Smooth muscle cell (in vitro differentiated cells): ENCODE results near the gene CNDP1. TPM values are rescaled to one million over a fixed set of nuclear protein-coding genes. Genes with fewer than 3 reads are reported as not detected.

Source experiments
- DNase-seq: peaks from one replicate; lab custom pipeline; 2025; ENCODE audit not compliant: unreplicated experiment; lab: John Stamatoyannopoulos, UW
- H2AFZ ChIP-seq: fragments of 200-600 bp; sonication (generic); 2 replicates; pipeline ENCODE4 v1.6.0; 2016; ENCODE audit warnings: antibody characterized with exemption, low read depth, mild to moderate bottlenecking
- H3F3A ChIP-seq: fragments of 200-600 bp; sonication (generic); 2 replicates; pipeline ENCODE4 v1.6.0; 2017; ENCODE audit warnings: antibody characterized with exemption, low read depth
- H3K27ac ChIP-seq: fragments of 200-600 bp; sonication (generic); 2 replicates; pipeline ENCODE4 v1.5.1; 2016; ENCODE audit warnings: low read depth, mild to moderate bottlenecking
- H3K27me3 ChIP-seq: fragments of 200-600 bp; sonication (generic); 2 replicates; pipeline ENCODE4 v1.6.1; 2016; ENCODE audit warnings: low read depth, mild to moderate bottlenecking
- H3K36me3 ChIP-seq: fragments of 200-600 bp; sonication (generic); 2 replicates; pipeline ENCODE4 v1.5.1; 2016; ENCODE audit warnings: low read depth
- H3K4me1 ChIP-seq: fragments of 200-600 bp; sonication (generic); 2 replicates; pipeline ENCODE4 v1.5.1; 2016; ENCODE audit warnings: low read depth
- H3K4me2 ChIP-seq: fragments of 200-600 bp; sonication (generic); 2 replicates; pipeline ENCODE4 v1.6.0; 2016; ENCODE audit warnings: mild to moderate bottlenecking
- H3K4me3 ChIP-seq: fragments of 200-600 bp; sonication (generic); 2 replicates; pipeline ENCODE4 v1.5.1; 2016; ENCODE audit warnings: mild to moderate bottlenecking
- H3K79me2 ChIP-seq: fragments of 200-600 bp; sonication (generic); 2 replicates; pipeline ENCODE4 v1.6.0; 2016; ENCODE audit warnings: low read depth, mild to moderate bottlenecking
- H3K9ac ChIP-seq: fragments of 200-600 bp; sonication (generic); 2 replicates; pipeline ENCODE4 v1.6.0; 2016; ENCODE audit warnings: low read depth
- H3K9me3 ChIP-seq: fragments of 200-600 bp; sonication (generic); replicated peaks from 2 replicates; pipeline ENCODE4 v1.5.1; 2016; ENCODE audit warnings: low read depth
- H4K20me1 ChIP-seq: fragments of 200-600 bp; sonication (generic); 2 replicates; pipeline ENCODE4 v1.6.0; 2016; ENCODE audit warnings: low read depth
- WGBS: methylation state at CpG from one replicate; pipeline ENCODE4 v1.1.7; 2016; ENCODE audit warnings: low lambda C conversion rate; 5-methylcytosine and 5-hydroxymethylcytosine counted together
- polyA plus RNA-seq: library from polyadenylated mRNA; unstranded; fragments of >200 nt; fragmentation: Nextera tagmentation; extraction: Ambion mirVana; gene quantifications from 2 replicates; pipeline ENCODE4 v1.2.1, GENCODE V29; 2016
- total RNA-seq: library from RNA; depleted of rRNA; stranded (reverse); fragments of >200 nt; gene quantifications from 2 replicates; pipeline ENCODE4 v1.2.3, GENCODE V29; 2014
- TF ChIP-seq, protein P1 (sequence below): fragments of 200-600 bp; sonication (generic); IDR thresholded peaks from 2 replicates; pipeline ENCODE4 v1.5.1; 2017; ENCODE audit warnings: borderline replicate concordance, mild to moderate bottlenecking, antibody characterized with exemption; ENCODE audit not compliant: insufficient read depth, poor library complexity, severe bottlenecking

Gene CNDP1
- total and polyA plus RNA-seq, 2 experiments from 2014 or later, result not detected

DNA sequence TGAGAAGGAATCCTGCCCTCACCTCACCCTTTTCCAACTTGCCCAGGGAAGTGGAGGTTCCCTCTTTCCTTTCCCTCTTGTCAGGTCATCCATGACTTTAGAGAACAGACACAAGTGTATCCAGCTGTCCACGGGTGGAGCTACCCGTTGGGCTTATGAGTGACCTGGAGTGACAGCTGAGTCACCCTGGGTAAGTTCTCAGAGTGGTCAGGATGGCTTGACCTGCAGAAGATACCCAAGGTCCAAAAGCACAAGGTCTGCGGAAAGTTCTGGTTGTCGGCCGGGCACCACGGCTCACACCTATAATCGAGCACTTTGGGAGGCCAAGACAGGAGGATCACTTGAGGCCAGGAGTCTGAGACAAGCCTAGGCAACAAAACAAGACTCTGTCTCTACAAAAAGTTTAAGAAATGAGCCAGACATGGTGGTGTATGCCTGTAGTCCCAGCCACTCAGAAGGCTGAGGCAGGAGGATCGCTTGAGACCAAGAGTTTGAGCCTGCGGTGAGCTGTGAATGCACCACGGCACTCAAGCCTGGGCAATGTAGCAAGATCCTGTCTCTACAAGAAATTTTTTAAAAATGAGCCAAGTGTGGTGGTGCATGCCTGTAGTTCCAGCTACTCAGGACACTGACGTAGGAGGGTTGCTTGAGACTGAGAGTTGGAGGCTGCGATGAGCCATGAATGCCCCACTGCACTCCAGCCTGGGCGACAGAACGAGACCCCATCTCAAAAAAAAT, 14.0 kb upstream of the CNDP1 start:
- Histone ChIP-seq H3K4me2 (no peak overlapping the region), H3K9ac (no peak overlapping the region), H3K4me3 (no peak overlapping the region), H4K20me1 (peaks cover 14% of the 10 kb centered on the region), H3K79me2 (no peaks in the 10 kb centered on the region), H3F3A (no peaks in the 10 kb centered on the region), H3K36me3 (peaks cover 12% of the 10 kb centered on the region), H3K9me3 (no peaks in the 10 kb centered on the region), H3K27me3 (no peaks in the 10 kb centered on the region), H2AFZ (no peak overlapping the region), H3K4me1 (no peaks in the 10 kb centered on the region), H3K27ac (no peak overlapping the region)
- 90% methylated on average over 14 of the region's 14 CpGs for WGBS
- TF ChIP-seq, protein P1, sequence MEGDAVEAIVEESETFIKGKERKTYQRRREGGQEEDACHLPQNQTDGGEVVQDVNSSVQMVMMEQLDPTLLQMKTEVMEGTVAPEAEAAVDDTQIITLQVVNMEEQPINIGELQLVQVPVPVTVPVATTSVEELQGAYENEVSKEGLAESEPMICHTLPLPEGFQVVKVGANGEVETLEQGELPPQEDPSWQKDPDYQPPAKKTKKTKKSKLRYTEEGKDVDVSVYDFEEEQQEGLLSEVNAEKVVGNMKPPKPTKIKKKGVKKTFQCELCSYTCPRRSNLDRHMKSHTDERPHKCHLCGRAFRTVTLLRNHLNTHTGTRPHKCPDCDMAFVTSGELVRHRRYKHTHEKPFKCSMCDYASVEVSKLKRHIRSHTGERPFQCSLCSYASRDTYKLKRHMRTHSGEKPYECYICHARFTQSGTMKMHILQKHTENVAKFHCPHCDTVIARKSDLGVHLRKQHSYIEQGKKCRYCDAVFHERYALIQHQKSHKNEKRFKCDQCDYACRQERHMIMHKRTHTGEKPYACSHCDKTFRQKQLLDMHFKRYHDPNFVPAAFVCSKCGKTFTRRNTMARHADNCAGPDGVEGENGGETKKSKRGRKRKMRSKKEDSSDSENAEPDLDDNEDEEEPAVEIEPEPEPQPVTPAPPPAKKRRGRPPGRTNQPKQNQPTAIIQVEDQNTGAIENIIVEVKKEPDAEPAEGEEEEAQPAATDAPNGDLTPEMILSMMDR, result no peak
- no peak for DNase-seq

- Histone ChIP-seq H3K27ac (no peak overlapping the region), H3K4me1 (no peaks in the 10 kb centered on the region), H4K20me1 (peaks cover 4% of the 10 kb centered on the region), H3K79me2 (no peaks in the 10 kb centered on the region), H3K36me3 (peaks cover 12% of the 10 kb centered on the region), H3K9me3 (no peaks in the 10 kb centered on the region), H3K4me2 (no peak overlapping the region), H3F3A (no peaks in the 10 kb centered on the region), H3K4me3 (no peak overlapping the region), H3K27me3 (no peaks in the 10 kb centered on the region), H2AFZ (no peak overlapping the region), H3K9ac (no peak overlapping the region)
- WGBS, result 99% methylated on average over 15 of the region's 15 CpGs
- TF ChIP-seq, protein P1, result no peak
- no peak for DNase-seq
Measured at GRCh38 chr18:74521068-74521725, 13.1 kb upstream of the CNDP1 start.

DNA sequence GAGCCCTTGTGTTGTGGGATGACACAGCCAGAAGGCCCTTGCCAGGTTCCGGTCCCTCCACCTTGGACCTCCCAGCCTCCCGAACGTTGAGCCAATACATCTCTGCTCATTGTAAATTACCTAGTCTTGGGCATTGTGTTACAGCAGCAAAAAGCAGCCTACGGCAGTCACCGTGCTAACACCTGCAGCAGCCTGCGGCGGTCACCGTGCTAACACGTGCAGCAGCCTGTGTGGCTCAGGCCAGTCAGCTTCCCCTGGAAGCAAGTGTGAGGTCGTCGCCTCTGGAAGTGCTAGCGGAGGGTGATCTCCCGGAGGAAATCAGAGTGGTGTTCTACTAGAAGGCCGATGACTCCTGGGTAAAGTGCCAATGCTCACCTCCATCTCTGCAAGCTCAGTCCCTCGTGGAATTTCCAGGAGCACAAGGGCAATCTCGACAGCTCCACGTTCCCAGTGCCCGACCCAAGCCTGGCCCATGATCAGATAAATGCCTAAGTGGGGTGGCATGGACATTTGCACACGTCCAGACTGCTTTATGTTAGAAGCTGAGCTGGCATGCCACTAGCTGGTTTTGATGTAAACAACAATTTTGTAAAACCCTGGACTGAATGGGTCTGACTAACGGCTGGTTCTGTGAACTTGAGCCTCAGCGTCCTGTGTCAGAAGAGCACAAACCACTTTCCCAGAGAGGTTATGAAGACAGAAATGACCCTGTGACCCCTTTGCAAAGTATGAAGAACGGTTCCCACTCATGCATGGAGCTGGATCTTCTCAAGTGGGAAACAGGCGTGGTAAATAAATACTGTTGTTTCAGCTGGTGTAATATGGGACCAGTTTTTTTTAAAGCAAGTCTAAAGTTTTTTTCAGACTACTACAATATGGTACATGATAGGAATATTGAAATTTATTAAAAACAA, 11.4 kb upstream of the CNDP1 start:
- H3K4me3 ChIP-seq, result no peak overlapping the region
- no peak overlapping the region for H2AFZ ChIP-seq
- H3K79me2 ChIP-seq, result no peaks in the 10 kb centered on the region
- H3F3A ChIP-seq, result no peaks in the 10 kb centered on the region
- WGBS, result 91% methylated on average over 23 of the region's 23 CpGs
- H3K27ac ChIP-seq, result no peak overlapping the region
- no peaks in the 10 kb centered on the region for H4K20me1 ChIP-seq
- no peaks in the 10 kb centered on the region for H3K4me1 ChIP-seq
- H3K27me3 ChIP-seq, result no peaks in the 10 kb centered on the region
- no peak overlapping the region for H3K9ac ChIP-seq
- H3K36me3 ChIP-seq, result peaks cover 12% of the 10 kb centered on the region
- no peak overlapping the region for H3K4me2 ChIP-seq
- DNase-seq, result no peak
- TF ChIP-seq, protein P1, result no peak
- H3K9me3 ChIP-seq, result no peaks in the 10 kb centered on the region
